HepG2 (cell line): Measurements from ENCODE around the gene PRKACA. TPM values are rescaled to one million over a fixed set of nuclear protein-coding genes. Genes with fewer than 3 reads are reported as not detected.

Experiments
- ATAC-seq: fragments of 200-7000 bp; cut with Tn5 transposase; 3 replicates; pipeline ENCODE4 v1.9.1; 2020; ENCODE audit warnings: mild to moderate bottlenecking, moderate library complexity
- BruUV-seq: library from RNA; stranded (reverse); fragments of 400-500 nt; replicated peaks from 2 replicates; lab custom pipeline; 2021; lab: Mats Ljungman, UMichigan
- CTCF ChIA-PET: fragments of 300-600 bp; formaldehyde crosslinking; extraction: SDS; loops from one replicate; lab custom pipeline; 2021; ENCODE audit warnings: low total read pairs, inconsistent platforms, low intra/inter-chr PET ratio; lab: Yijun Ruan, JAX
- POLR2A ChIA-PET: fragments of 350-600 bp; sonication (Branson Sonifier 250); formaldehyde crosslinking; loops from one replicate; lab custom pipeline; 2020; ENCODE audit warnings: antibody characterized with exemption, inconsistent platforms; lab: Yijun Ruan, JAX
- DNase-seq: peaks from one replicate; pipeline ENCODE4 v3.0.0-alpha.2; 2015; ENCODE audit warnings: low spot score
- FAIRE-seq: peaks from 3 replicates; lab custom pipeline; 2011; peaks lifted over from hg19 to GRCh38; lab: Jason Lieb, UNC
- H2AFZ ChIP-seq: one replicate; pipeline ENCODE4 v1.6.1; 2011; ENCODE audit warnings: low read length, inconsistent platforms
- H3K27ac ChIP-seq: fragments of 300-600 bp; 3 replicates; pipeline ENCODE4 v1.8.0; 2011; ENCODE audit warnings: mixed run types, mild to moderate bottlenecking, mixed read lengths, low read length, inconsistent platforms; ENCODE audit not compliant: insufficient read depth; ENCODE audit errors: extremely low read length
- H3K27me3 ChIP-seq, 2 experiments: fragments of 200-600 bp in 1 of 2; 2 replicates in 1 of 2; 3 replicates in 1 of 2; pipeline versions ENCODE4 v1.6.0 to v1.8.0; 2011; ENCODE audit warnings: low read length in 2 of 2, mild to moderate bottlenecking in 2 of 2, moderate library complexity in 2 of 2, inconsistent platforms in 1 of 2; ENCODE audit not compliant: insufficient read depth in 2 of 2, control insufficient read depth in 1 of 2
- H3K36me3 ChIP-seq, 2 experiments: fragments of 200-600 bp in 1 of 2; replicated peaks in 1 of 2; 2 replicates in 1 of 2; 3 replicates in 1 of 2; pipeline versions ENCODE4 v1.5.1 to v1.8.0; 2011; ENCODE audit warnings: low read length in 2 of 2, inconsistent platforms in 1 of 2; ENCODE audit not compliant: insufficient read depth in 2 of 2, control insufficient read depth in 1 of 2
- H3K4me1 ChIP-seq: 2 replicates; pipeline ENCODE4 v1.5.1; 2012; ENCODE audit warnings: low read length, inconsistent platforms; ENCODE audit not compliant: insufficient read depth
- H3K4me2 ChIP-seq: 2 replicates; pipeline ENCODE4 v1.6.0; 2011; ENCODE audit warnings: low read depth, low read length, inconsistent platforms
- H3K4me3 ChIP-seq, 3 experiments: fragments of 200-600 bp in 1 of 3; sonication (generic), shearing (Covaris generic) in 1 of 3; replicated peaks in 1 of 3; 2 replicates each; pipeline ENCODE4 v1.5.1; 2011 to 2016; ENCODE audit warnings: low read length in 3 of 3, inconsistent platforms in 2 of 3, low read depth in 2 of 3, mild to moderate bottlenecking in 2 of 3, control low read depth in 1 of 3, mixed read lengths in 1 of 3; ENCODE audit not compliant: insufficient read depth in 1 of 3
- H3K79me2 ChIP-seq: one replicate; pipeline ENCODE4 v1.6.1; 2011; ENCODE audit warnings: low read length, inconsistent platforms; ENCODE audit not compliant: insufficient read depth
- H3K9ac ChIP-seq: 2 replicates; pipeline ENCODE4 v1.6.0; 2011; ENCODE audit warnings: mild to moderate bottlenecking, low read depth, low read length, inconsistent platforms; ENCODE audit not compliant: insufficient read depth
- H3K9me3 ChIP-seq: 2 replicates; pipeline ENCODE4 v1.5.1; 2012; ENCODE audit warnings: mild to moderate bottlenecking, low read length
- H4K20me1 ChIP-seq: 2 replicates; pipeline ENCODE4 v1.6.0; 2011; ENCODE audit warnings: inconsistent platforms, mild to moderate bottlenecking, low read length, moderate library complexity; ENCODE audit not compliant: insufficient read depth
- MEF2D ChIP-seq: sonication (generic); formaldehyde crosslinking; IDR thresholded peaks from 2 replicates; pipeline ENCODE4 v1.5.1; 2020; ENCODE audit warnings: mild to moderate bottlenecking, missing genetic modification reagents
- NR2F6 ChIP-seq, 2 experiments: IDR thresholded peaks; 2 replicates each; pipeline ENCODE4 v1.6.1; 2016; ENCODE audit warnings: antibody characterized with exemption in 1 of 2, mild to moderate bottlenecking in 1 of 2
- PCBP1 ChIP-seq: fragments of 200-400 bp; formaldehyde crosslinking; IDR thresholded peaks from 2 replicates; pipeline ENCODE4 v1.6.1; 2017; ENCODE audit warnings: mild to moderate bottlenecking, low read depth, low read length, borderline replicate concordance
- POLR2A ChIP-seq, 2 experiments: IDR thresholded peaks; 2 replicates each; pipeline ENCODE4 v1.6.1; 2011; ENCODE audit warnings: low read depth in 2 of 2, low read length in 2 of 2, mild to moderate bottlenecking in 1 of 2, moderate library complexity in 1 of 2; ENCODE audit not compliant: insufficient read depth in 1 of 2
- RBM39 ChIP-seq: fragments of 200-400 bp; formaldehyde crosslinking; IDR thresholded peaks from one replicate; pipeline ENCODE4 v1.6.1; 2018; ENCODE audit warnings: antibody characterized with exemption, mild to moderate bottlenecking, low read depth, low read length; ENCODE audit not compliant: poor library complexity, severe bottlenecking
- ZFAT ChIP-seq: sonication (generic); formaldehyde crosslinking; conservative IDR thresholded peaks from 2 replicates; pipeline ENCODE4 v1.8.1; 2023; ENCODE audit warnings: missing genetic modification reagents, inconsistent platforms
- ZMAT3 ChIP-seq: sonication (generic); formaldehyde crosslinking; conservative IDR thresholded peaks from 2 replicates; pipeline ENCODE4 v1.7.0; 2021; ENCODE audit warnings: missing genetic modification reagents
- WGBS: methylation state at CpG from one replicate; pipeline ENCODE4 v1.1.6; 2017; ENCODE audit warnings: low lambda C conversion rate; 5-methylcytosine and 5-hydroxymethylcytosine counted together
- in situ Hi-C: cut with HindIII; loops from 2 replicates; pipeline ENCODE4 v1.10.0; 2017; ENCODE audit warnings: low pct_unique_long_range_greater_than_20kb; ENCODE audit not compliant: extremely low pct_ligation_motif_present
- intact Hi-C: fragments of 100-400 bp; cut with micrococcal nuclease; formaldehyde crosslinking; loops from one replicate; pipeline ENCODE4 v1.10.0; 2022; ENCODE audit not compliant: unreplicated experiment
- polyA plus RNA-seq, 8 experiments: library from polyadenylated mRNA; depleted of rRNA in 3 of 8; stranded (reverse) in 7 of 8; unstranded in 1 of 8; fragments of >200 nt; fragmentation: Illumina TruSeq in 4 of 8; extraction: Trizol in 4 of 8; gene quantifications; 2 replicates each; pipeline versions ENCODE4 v1.2.1 to v1.2.3, GENCODE V29; 2011 to 2016; ENCODE audit warnings: low read depth in 4 of 8, missing spikeins in 1 of 8, mixed read lengths in 1 of 8; ENCODE audit not compliant: insufficient read depth in 1 of 8
- total RNA-seq, 5 experiments: library from RNA; depleted of rRNA; stranded (reverse); fragments of >200 nt; fragmentation: Illumina TruSeq; extraction: Trizol; gene quantifications; 2 replicates each; pipeline ENCODE4 v1.2.3, GENCODE V29; 2016; ENCODE audit warnings: low read depth in 1 of 5
- TF ChIP-seq, protein P1 (sequence below): sonication (generic); formaldehyde crosslinking; IDR thresholded peaks from 2 replicates; pipeline ENCODE4 v1.5.1; 2020; ENCODE audit warnings: missing genetic modification reagents, mild to moderate bottlenecking, borderline replicate concordance
- TF ChIP-seq, protein P2 (sequence below): sonication (generic); formaldehyde crosslinking; IDR thresholded peaks from 2 replicates; pipeline ENCODE4 v1.4.0; 2020; ENCODE audit warnings: mild to moderate bottlenecking, missing genetic modification reagents
- TF ChIP-seq, protein P3 (sequence below): sonication (generic); formaldehyde crosslinking; conservative IDR thresholded peaks from 2 replicates; pipeline ENCODE4 v1.4.0; 2020; ENCODE audit warnings: mild to moderate bottlenecking, missing genetic modification reagents, moderate library complexity

Gene PRKACA
- total and polyA plus RNA-seq, 2 of the 13 experiments (the other 11 are each of a cell fraction or from before 2014, with no cell fraction given) = 11.0 to 18.2 TPM

DNA sequence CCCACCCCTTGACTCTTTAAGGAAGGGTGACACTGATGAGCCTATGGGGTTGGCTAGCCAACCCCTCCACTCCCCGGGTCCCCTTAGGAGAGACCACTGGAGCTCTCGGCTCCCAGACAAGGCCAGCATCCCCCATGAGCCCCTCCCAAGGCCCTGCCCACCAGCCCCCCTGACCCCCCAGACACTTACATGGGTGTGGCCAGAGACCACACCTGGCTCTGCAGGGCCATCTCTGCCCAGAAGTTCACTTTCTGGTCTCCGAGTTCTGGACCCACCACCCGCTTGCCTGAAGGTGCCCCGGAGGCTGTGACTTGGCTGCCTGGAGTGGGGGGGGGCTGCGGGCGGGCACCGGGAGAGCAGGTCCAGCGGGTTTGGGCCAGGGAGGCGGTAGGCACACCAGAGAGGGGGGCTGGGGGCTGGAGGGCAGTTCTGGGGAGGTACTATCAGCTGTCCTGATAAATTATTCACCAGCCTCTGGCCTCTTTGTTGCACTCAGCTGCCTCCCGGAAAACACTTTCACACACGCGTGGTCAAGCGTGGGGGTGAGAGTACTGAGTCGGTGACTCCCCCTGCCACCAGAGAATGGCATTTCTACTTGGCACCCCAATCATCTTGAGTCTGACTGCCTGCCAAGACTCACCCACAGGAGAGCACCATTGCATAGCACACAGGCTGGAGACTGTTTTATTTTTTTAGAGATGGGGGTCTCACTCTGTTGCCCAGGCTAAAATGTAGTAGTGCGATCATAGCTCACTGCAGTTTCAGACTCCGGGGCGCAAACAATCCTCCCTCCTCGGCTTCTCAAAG, 55.6 kb downstream of the PRKACA start, which contains the start of gene PALM3:
TSS of gene PALM3 (minus strand) at position 326 of the 807 bp plus-strand sequence. CDS start at position 230, 96 bp downstream.
- ATAC-seq (peak; percentile 26), FAIRE-seq (no peak), DNase-seq (no peak)
- CTCF ChIA-PET = interaction anchor here (0.6 kb wide), 1 partner anchor 12 kb away, joined by 3 read pairs; no protein-coding TSS in a partner anchor
- H3K79me2 ChIP-seq = no peaks in the 10 kb centered on the region
- peak within 1 kb of the TSS; percentile 86 for H3K4me2 ChIP-seq
- H3K27ac ChIP-seq = peak within 1 kb of the TSS; percentile 81
- 28% methylated on average over 8 of the region's 19 CpGs for WGBS
- no peaks in the 10 kb centered on the region for H3K27me3 ChIP-seq
- no peaks in the 10 kb centered on the region for H4K20me1 ChIP-seq
- intact Hi-C loops = no loop called here
- no peaks in the 10 kb centered on the region for H3K9me3 ChIP-seq
- H3K36me3 ChIP-seq = no peaks in the 10 kb centered on the region
- BruUV-seq = no TSS peak
- POLR2A ChIA-PET = interaction anchor here (1.1 to 5.7 kb wide), 2 partner anchors 10 to 178 kb away, joined by 3 to 62 read pairs; partner anchors contain the start of gene MISP3
- peak within 1 kb of the TSS; percentile 65 for H3K9ac ChIP-seq
- no peak within 1 kb of the TSS for H2AFZ ChIP-seq
- H3K4me3 ChIP-seq = peak within 1 kb of the TSS; percentile 52 to 73 (median 58)
- in situ Hi-C loops = loop anchor here (25.0 kb wide), 1 partner anchor 300 kb away; the partner anchor contains the start of genes C19orf53 and MRI1
- peaks cover 45% of the 10 kb centered on the region for H3K4me1 ChIP-seq
- TF ChIP-seq PCBP1 (0 out of 2 replicates have a peak, but pooled peaks have one; percentile 17), MEF2D (CRISPR knock-in tag) (peak; percentile 53; the same call in 1 of the 2 replicates), NR2F6 (IDR thresholded peaks at IDR 0.05) (no peak), NR2F6 (CRISPR knock-in tag; IDR thresholded peaks at IDR 0.05) (no peak), POLR2A (IDR thresholded peaks at IDR 0.05; ENCODE audit: insufficient read depth in 1 of 2, low read depth in 2 of 2, low read length in 2 of 2) (0 out of 4 replicates have a peak, but pooled peaks of 1 of the 2 experiments have one; percentile 47), ZMAT3 (0 out of 2 replicates have a peak, but pooled peaks have one; percentile 41), RBM39 (peak; percentile 70), ZFAT (CRISPR knock-in tag) (no peak)
- TF ChIP-seq, protein P1, sequence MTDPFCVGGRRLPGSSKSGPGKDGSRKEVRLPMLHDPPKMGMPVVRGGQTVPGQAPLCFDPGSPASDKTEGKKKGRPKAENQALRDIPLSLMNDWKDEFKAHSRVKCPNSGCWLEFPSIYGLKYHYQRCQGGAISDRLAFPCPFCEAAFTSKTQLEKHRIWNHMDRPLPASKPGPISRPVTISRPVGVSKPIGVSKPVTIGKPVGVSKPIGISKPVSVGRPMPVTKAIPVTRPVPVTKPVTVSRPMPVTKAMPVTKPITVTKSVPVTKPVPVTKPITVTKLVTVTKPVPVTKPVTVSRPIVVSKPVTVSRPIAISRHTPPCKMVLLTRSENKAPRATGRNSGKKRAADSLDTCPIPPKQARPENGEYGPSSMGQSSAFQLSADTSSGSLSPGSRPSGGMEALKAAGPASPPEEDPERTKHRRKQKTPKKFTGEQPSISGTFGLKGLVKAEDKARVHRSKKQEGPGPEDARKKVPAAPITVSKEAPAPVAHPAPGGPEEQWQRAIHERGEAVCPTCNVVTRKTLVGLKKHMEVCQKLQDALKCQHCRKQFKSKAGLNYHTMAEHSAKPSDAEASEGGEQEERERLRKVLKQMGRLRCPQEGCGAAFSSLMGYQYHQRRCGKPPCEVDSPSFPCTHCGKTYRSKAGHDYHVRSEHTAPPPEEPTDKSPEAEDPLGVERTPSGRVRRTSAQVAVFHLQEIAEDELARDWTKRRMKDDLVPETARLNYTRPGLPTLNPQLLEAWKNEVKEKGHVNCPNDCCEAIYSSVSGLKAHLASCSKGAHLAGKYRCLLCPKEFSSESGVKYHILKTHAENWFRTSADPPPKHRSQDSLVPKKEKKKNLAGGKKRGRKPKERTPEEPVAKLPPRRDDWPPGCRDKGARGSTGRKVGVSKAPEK (CRISPR knock-in tag) = 0 out of 2 replicates have a peak, but pooled peaks have one; percentile 53
- TF ChIP-seq, protein P2, sequence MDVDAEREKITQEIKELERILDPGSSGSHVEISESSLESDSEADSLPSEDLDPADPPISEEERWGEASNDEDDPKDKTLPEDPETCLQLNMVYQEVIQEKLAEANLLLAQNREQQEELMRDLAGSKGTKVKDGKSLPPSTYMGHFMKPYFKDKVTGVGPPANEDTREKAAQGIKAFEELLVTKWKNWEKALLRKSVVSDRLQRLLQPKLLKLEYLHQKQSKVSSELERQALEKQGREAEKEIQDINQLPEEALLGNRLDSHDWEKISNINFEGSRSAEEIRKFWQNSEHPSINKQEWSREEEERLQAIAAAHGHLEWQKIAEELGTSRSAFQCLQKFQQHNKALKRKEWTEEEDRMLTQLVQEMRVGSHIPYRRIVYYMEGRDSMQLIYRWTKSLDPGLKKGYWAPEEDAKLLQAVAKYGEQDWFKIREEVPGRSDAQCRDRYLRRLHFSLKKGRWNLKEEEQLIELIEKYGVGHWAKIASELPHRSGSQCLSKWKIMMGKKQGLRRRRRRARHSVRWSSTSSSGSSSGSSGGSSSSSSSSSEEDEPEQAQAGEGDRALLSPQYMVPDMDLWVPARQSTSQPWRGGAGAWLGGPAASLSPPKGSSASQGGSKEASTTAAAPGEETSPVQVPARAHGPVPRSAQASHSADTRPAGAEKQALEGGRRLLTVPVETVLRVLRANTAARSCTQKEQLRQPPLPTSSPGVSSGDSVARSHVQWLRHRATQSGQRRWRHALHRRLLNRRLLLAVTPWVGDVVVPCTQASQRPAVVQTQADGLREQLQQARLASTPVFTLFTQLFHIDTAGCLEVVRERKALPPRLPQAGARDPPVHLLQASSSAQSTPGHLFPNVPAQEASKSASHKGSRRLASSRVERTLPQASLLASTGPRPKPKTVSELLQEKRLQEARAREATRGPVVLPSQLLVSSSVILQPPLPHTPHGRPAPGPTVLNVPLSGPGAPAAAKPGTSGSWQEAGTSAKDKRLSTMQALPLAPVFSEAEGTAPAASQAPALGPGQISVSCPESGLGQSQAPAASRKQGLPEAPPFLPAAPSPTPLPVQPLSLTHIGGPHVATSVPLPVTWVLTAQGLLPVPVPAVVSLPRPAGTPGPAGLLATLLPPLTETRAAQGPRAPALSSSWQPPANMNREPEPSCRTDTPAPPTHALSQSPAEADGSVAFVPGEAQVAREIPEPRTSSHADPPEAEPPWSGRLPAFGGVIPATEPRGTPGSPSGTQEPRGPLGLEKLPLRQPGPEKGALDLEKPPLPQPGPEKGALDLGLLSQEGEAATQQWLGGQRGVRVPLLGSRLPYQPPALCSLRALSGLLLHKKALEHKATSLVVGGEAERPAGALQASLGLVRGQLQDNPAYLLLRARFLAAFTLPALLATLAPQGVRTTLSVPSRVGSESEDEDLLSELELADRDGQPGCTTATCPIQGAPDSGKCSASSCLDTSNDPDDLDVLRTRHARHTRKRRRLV (CRISPR knock-in tag) = 0 out of 2 replicates have a peak, but pooled peaks have one; percentile 24
- TF ChIP-seq, protein P3, sequence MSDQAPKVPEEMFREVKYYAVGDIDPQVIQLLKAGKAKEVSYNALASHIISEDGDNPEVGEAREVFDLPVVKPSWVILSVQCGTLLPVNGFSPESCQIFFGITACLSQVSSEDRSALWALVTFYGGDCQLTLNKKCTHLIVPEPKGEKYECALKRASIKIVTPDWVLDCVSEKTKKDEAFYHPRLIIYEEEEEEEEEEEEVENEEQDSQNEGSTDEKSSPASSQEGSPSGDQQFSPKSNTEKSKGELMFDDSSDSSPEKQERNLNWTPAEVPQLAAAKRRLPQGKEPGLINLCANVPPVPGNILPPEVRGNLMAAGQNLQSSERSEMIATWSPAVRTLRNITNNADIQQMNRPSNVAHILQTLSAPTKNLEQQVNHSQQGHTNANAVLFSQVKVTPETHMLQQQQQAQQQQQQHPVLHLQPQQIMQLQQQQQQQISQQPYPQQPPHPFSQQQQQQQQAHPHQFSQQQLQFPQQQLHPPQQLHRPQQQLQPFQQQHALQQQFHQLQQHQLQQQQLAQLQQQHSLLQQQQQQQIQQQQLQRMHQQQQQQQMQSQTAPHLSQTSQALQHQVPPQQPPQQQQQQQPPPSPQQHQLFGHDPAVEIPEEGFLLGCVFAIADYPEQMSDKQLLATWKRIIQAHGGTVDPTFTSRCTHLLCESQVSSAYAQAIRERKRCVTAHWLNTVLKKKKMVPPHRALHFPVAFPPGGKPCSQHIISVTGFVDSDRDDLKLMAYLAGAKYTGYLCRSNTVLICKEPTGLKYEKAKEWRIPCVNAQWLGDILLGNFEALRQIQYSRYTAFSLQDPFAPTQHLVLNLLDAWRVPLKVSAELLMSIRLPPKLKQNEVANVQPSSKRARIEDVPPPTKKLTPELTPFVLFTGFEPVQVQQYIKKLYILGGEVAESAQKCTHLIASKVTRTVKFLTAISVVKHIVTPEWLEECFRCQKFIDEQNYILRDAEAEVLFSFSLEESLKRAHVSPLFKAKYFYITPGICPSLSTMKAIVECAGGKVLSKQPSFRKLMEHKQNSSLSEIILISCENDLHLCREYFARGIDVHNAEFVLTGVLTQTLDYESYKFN (CRISPR knock-in tag) = peak; percentile 64
